Esophagus muscularis mucosa (tissue), 3 donors: ENCODE data around the gene DLGAP4.

Experiments used
- CTCF ChIP-seq, 3 experiments: fragments of 200-600 bp in 2 of 3; fragments of 450-650 bp in 1 of 3; sonication (generic) in 2 of 3; IDR thresholded peaks; one replicate each; pipeline ENCODE4 v1.5.1; 2017 to 2019; ENCODE audit warnings: antibody characterized with exemption in 3 of 3, mild to moderate bottlenecking in 2 of 3, moderate library complexity in 1 of 3
- POLR2A ChIP-seq: fragments of 450-650 bp; IDR thresholded peaks from one replicate; pipeline ENCODE4 v1.6.1; 2017; ENCODE audit warnings: antibody characterized with exemption, moderate library complexity, mild to moderate bottlenecking, low read depth
- POLR2AphosphoS5 ChIP-seq, 2 donors: sonication (generic); formaldehyde crosslinking; IDR thresholded peaks; one replicate each; pipeline ENCODE4 v1.6.1; 2017; ENCODE audit warnings: antibody characterized with exemption in 2 of 2

GRCh38 chr20:36501367-36502006 is 195.3 kb downstream of the DLGAP4 start:
- TF ChIP-seq CTCF (IDR thresholded peaks at IDR 0.05) = no peak
- TF ChIP-seq POLR2A = no peak
- no peak for TF ChIP-seq POLR2AphosphoS5 (IDR thresholded peaks at IDR 0.05)
